Sigmoid colon (tissue), 7 donors: ENCODE results near the gene TKFC. TPM values are rescaled to one million over a fixed set of nuclear protein-coding genes. Genes with fewer than 3 reads are reported as not detected.

Source experiments
- DNase-seq: peaks from one replicate; pipeline ENCODE4 v3.0.0-alpha.2; 2019
- H3K27ac ChIP-seq, 4 donors: fragments of 200-600 bp; sonication (generic); one replicate each; pipeline ENCODE4 v1.5.1; 2016 to 2019; ENCODE audit warnings: mild to moderate bottlenecking in 1 of 4
- H3K27me3 ChIP-seq, 3 donors: fragments of 200-600 bp; sonication (generic); one replicate each; pipeline ENCODE4 v1.5.1; 2019; ENCODE audit warnings: mild to moderate bottlenecking in 1 of 3
- H3K36me3 ChIP-seq, 4 donors: fragments of 200-600 bp; sonication (generic); one replicate each; pipeline ENCODE4 v1.5.1; 2016 to 2019
- H3K4me1 ChIP-seq, 4 donors: fragments of 200-600 bp; sonication (generic); one replicate each; pipeline ENCODE4 v1.5.1; 2017 to 2019
- H3K4me3 ChIP-seq, 4 donors: fragments of 200-600 bp; sonication (generic); one replicate each; pipeline ENCODE4 v1.5.1; 2017 to 2019; ENCODE audit warnings: mild to moderate bottlenecking in 2 of 4, moderate library complexity in 1 of 4
- H3K9me3 ChIP-seq, 4 donors: fragments of 200-600 bp in 3 of 4; sonication (generic) in 3 of 4; one replicate each; pipeline versions ENCODE4 v1.5.1 to v1.6.1; 2013 to 2019
- EP300 ChIP-seq, 4 donors: sonication (generic); formaldehyde crosslinking; IDR thresholded peaks; one replicate each; pipeline ENCODE4 v1.6.1; 2017; ENCODE audit warnings: antibody characterized with exemption in 4 of 4
- POLR2A ChIP-seq, 2 donors: fragments of 450-650 bp; IDR thresholded peaks; one replicate each; pipeline ENCODE4 v1.6.1; 2016; ENCODE audit warnings: antibody characterized with exemption in 2 of 2, mild to moderate bottlenecking in 2 of 2, moderate library complexity in 2 of 2
- POLR2AphosphoS5 ChIP-seq, 4 donors: sonication (generic); formaldehyde crosslinking; IDR thresholded peaks; one replicate each; pipeline ENCODE4 v1.6.1; 2017; ENCODE audit warnings: antibody characterized with exemption in 4 of 4
- WGBS, 2 donors: extraction: QIAGEN DNeasy Blood & Tissue Kit; methylation state at CpG; one replicate each; pipeline ENCODE4 v1.1.7; 2013; 5-methylcytosine and 5-hydroxymethylcytosine counted together
- intact Hi-C: fragments of 100-400 bp; cut with DNase I; formaldehyde crosslinking; loops from one replicate; pipeline ENCODE4 v1.15.1; 2023
- polyA plus RNA-seq, 3 donors: library from polyadenylated mRNA; stranded (reverse); fragments of 200-250 nt; gene quantifications; one replicate each; pipeline ENCODE4 v1.2.3, GENCODE V29; 2013
- total RNA-seq, 4 donors: library from RNA; depleted of rRNA; stranded (reverse); fragments of >200 nt; gene quantifications; one replicate each; pipeline ENCODE4 v1.1.0, GENCODE V29; 2016
- TF ChIP-seq, protein P1 (sequence below), 4 experiments: fragments of 450-650 bp in 3 of 4; fragments of 200-600 bp in 1 of 4; IDR thresholded peaks; one replicate each; pipeline ENCODE4 v1.5.1; 2016 to 2019; ENCODE audit warnings: antibody characterized with exemption in 4 of 4, mild to moderate bottlenecking in 3 of 4, moderate library complexity in 2 of 4
- donor health status: healthy with polysubstance abuse.
- donor health status: Bipolar disorder and iron deficiency.
- donor health status: healthy.

TKFC gene
- total and polyA plus RNA-seq, 7 donors: 10.8 to 40.0 (median 12.0) TPM

DNA sequence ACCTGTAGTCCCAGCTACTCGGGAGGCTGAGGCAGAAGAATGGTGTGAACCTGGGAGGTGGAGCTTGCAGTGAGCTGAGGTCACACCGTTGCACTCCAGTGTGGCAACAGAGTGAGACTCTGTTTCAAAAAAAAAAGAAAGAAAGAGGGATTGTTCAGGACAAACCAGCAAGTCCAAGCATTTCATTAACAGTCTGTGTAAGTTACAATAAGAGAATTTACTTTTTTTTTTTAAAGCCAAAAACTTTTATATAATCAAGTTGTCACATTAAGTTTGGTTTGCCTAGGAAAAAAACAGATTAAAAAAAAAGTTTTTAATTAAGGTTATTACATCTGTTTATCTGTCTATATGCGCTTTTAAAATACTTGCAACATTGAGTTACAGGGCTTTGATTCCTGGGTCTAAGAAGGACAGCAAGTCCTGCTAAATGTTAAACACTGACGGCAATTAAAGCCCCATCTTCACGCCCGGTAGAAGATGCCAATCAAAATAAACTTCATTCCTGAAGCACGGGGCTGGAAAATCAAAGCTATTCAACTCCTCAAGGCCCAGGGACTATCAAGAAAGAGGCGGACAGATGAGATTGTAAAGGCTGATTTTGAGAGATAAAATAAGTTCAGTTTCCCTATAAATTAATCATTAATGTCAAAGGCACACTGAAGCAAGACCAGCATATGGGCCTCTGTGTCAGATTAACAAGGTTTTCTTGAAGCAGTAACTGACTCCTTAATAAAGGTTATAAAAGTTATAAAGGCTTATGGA is 39.8 kb downstream of the TKFC start:
- Histone ChIP-seq H3K27ac (no peak overlapping the region), H3K9me3 (no peaks in the 10 kb centered on the region), H3K4me3 (no peak overlapping the region), H3K36me3 (peaks cover 8 to 53% (median 13%) of the 10 kb centered on the region in 4 donors), H3K27me3 (no peaks in the 10 kb centered on the region), H3K4me1 (no peaks in the 10 kb centered on the region)
- TF ChIP-seq POLR2AphosphoS5 (IDR thresholded peaks at IDR 0.05) (no peak), POLR2A (IDR thresholded peaks at IDR 0.05) (no peak), EP300 (IDR thresholded peaks at IDR 0.05) (no peak)
- TF ChIP-seq, protein P1, sequence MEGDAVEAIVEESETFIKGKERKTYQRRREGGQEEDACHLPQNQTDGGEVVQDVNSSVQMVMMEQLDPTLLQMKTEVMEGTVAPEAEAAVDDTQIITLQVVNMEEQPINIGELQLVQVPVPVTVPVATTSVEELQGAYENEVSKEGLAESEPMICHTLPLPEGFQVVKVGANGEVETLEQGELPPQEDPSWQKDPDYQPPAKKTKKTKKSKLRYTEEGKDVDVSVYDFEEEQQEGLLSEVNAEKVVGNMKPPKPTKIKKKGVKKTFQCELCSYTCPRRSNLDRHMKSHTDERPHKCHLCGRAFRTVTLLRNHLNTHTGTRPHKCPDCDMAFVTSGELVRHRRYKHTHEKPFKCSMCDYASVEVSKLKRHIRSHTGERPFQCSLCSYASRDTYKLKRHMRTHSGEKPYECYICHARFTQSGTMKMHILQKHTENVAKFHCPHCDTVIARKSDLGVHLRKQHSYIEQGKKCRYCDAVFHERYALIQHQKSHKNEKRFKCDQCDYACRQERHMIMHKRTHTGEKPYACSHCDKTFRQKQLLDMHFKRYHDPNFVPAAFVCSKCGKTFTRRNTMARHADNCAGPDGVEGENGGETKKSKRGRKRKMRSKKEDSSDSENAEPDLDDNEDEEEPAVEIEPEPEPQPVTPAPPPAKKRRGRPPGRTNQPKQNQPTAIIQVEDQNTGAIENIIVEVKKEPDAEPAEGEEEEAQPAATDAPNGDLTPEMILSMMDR (IDR thresholded peaks at IDR 0.05): no peak
- 92 to 96% methylated on average over 8 of the region's 8 CpGs for WGBS, 2 donors
- intact Hi-C loops: no loop called here
- DNase-seq: no peak

DNA sequence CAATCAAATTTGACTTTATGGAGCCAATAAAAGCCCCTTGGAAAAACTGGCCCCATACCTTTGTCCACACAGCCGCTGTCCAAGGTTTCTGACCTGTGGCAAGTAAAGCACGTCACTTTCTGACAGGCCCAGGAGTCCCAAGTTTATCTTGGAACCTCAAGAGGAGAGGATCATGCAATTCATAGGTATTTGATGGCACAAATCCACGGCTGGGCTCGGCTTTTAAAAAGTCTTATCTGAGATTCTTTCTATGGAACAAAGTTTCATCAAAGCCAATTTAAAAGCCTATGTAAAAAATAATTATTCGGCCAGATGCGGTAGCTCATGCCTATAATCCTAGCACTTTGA is 42.7 kb downstream of the TKFC start:
- no peaks in the 10 kb centered on the region for H3K4me1 ChIP-seq
- WGBS, 2 donors: 55 to 84% methylated on average over 6 of the region's 6 CpGs
- no peak overlapping the region for H3K4me3 ChIP-seq
- intact Hi-C loops: no loop called here
- no peak for DNase-seq
- H3K27ac ChIP-seq: no peak overlapping the region
- peaks cover 0 to 24% (median 0%) of the 10 kb centered on the region in 4 donors for H3K36me3 ChIP-seq
- no peaks in the 10 kb centered on the region for H3K27me3 ChIP-seq
- TF ChIP-seq EP300 (IDR thresholded peaks at IDR 0.05): no peak
- no peak for TF ChIP-seq POLR2AphosphoS5 (IDR thresholded peaks at IDR 0.05)
- TF ChIP-seq, protein P1 (IDR thresholded peaks at IDR 0.05): no peak
- no peak for TF ChIP-seq POLR2A (IDR thresholded peaks at IDR 0.05)
- no peaks in the 10 kb centered on the region for H3K9me3 ChIP-seq

DNA sequence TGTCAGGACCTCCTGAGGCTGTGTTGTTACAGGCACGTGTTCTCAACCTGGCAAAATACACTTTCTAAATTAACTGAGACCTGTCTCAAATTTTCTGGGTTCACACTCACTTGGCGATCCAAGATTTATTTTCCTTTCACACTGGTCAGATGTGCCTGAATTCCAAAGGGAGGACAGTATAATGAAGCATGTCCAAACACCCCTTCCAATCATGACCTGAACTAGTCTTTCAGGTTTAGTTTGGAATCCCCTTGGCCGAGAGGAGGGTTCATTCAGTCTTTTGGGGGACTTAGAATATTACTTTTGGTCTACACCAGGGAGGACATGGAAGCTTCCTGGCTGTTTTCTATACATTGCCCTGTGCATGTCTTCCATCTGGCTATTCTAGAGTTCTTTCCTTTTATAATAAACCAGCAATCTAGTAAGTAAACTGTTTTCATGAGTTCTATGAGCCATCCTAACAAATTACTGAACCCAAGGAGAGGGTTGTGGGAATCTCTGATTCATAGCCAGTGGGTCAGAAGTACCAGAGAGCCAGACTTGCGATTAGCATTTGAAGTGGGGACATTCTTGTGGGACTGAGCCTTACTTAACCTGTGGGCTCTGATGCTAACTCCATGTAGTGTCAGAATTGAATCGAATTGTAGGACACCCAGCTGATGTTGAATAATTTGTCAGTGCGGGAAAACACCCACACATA is 44.6 kb downstream of the TKFC start:
- Histone ChIP-seq H3K4me1 (no peaks in the 10 kb centered on the region), H3K4me3 (no peak overlapping the region), H3K9me3 (no peaks in the 10 kb centered on the region), H3K27me3 (no peaks in the 10 kb centered on the region), H3K36me3 (peaks cover 0 to 17% (median 0%) of the 10 kb centered on the region in 4 donors), H3K27ac (no peak overlapping the region)
- WGBS, 2 donors: 94 to 96% methylated on average over 6 of the region's 6 CpGs
- TF ChIP-seq POLR2A (IDR thresholded peaks at IDR 0.05) (no peak), POLR2AphosphoS5 (IDR thresholded peaks at IDR 0.05) (no peak), EP300 (IDR thresholded peaks at IDR 0.05) (no peak)
- TF ChIP-seq, protein P1 (IDR thresholded peaks at IDR 0.05): no peak
- DNase-seq: no peak
- intact Hi-C loops: no loop called here

DNA sequence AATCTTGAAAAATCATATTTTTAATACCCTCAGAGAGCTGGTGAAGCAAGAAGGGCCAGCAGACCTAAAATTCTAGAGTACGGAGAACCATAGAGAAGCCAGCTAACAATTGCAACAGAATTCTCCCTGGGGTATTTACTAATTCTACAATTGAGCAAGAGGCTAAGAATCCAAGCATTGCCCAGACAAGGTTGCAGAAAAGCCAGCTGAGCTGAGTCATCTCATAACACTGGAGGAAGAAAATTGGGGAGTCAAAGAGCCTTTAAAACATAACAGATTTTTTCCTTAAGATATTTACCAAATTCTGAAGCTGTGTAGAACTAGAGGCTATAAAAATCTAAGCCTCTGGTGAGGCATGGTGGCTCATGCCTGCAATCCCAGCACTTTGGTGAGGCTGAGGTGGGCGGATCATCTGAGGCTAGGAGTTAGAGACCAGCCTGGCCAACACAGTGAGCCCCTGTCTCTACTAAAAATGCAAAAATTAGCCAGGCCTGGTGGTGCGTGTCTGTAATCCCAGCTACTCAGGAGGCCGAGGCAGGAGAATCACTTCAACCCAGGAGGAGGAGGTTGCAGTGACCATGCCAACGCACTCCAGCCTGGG is 45.8 kb downstream of the TKFC start:
- no peaks in the 10 kb centered on the region for H3K27me3 ChIP-seq
- 91 to 93% methylated on average over 5 of the region's 5 CpGs for WGBS, 2 donors
- intact Hi-C loops: no loop called here
- no peaks in the 10 kb centered on the region for H3K9me3 ChIP-seq
- TF ChIP-seq, protein P1 (IDR thresholded peaks at IDR 0.05): no peak
- no peak for TF ChIP-seq POLR2A (IDR thresholded peaks at IDR 0.05)
- peak in 3 of 4 donors; percentile 34 to 61 (median 41) for TF ChIP-seq POLR2AphosphoS5 (IDR thresholded peaks at IDR 0.05)
- peak; percentile 81 for DNase-seq
- no peak overlapping the region for H3K4me3 ChIP-seq
- peaks cover 0 to 17% (median 0%) of the 10 kb centered on the region in 4 donors for H3K36me3 ChIP-seq
- H3K4me1 ChIP-seq: no peaks in the 10 kb centered on the region
- peak overlapping the region; percentile 5 to 69 (median 47) for H3K27ac ChIP-seq
